Endodermal cell (in vitro differentiated cells): ENCODE data around the gene SERPINA12. TPM values are rescaled to one million over a fixed set of nuclear protein-coding genes. Genes with fewer than 3 reads are reported as not detected.

ENCODE experiments used
- DNase-seq: peaks from one replicate; pipeline ENCODE4 v3.0.0-alpha.2; 2017
- H3K27ac ChIP-seq: 2 replicates; pipeline ENCODE4 v1.5.1; 2013; ENCODE audit warnings: mild to moderate bottlenecking, low read depth, low read length, moderate library complexity
- H3K27me3 ChIP-seq: 2 replicates; pipeline ENCODE4 v1.6.1; 2013; ENCODE audit warnings: mild to moderate bottlenecking, low read length, moderate library complexity; ENCODE audit not compliant: insufficient read depth, control insufficient read depth, poor library complexity, severe bottlenecking
- H3K36me3 ChIP-seq: 2 replicates; pipeline ENCODE4 v1.7.0; 2013; ENCODE audit warnings: mild to moderate bottlenecking, low read length, moderate library complexity; ENCODE audit not compliant: control insufficient read depth, insufficient read depth
- H3K4me1 ChIP-seq: one replicate; pipeline ENCODE4 v1.7.0; 2013; ENCODE audit warnings: low read length; ENCODE audit not compliant: control insufficient read depth, insufficient read depth
- H3K4me3 ChIP-seq: 2 replicates; pipeline ENCODE4 v1.5.1; 2013; ENCODE audit warnings: mild to moderate bottlenecking, low read length, moderate library complexity
- H3K9ac ChIP-seq: 2 replicates; pipeline ENCODE4 v1.6.1; 2013; ENCODE audit warnings: mild to moderate bottlenecking, low read length, moderate library complexity; ENCODE audit not compliant: poor library complexity, severe bottlenecking; ENCODE audit errors: extremely low read depth
- H3K9me3 ChIP-seq: 2 replicates; pipeline ENCODE4 v1.6.1; 2013; ENCODE audit warnings: mild to moderate bottlenecking, low read length, moderate library complexity; ENCODE audit not compliant: control insufficient read depth
- H3K27ac Mint-ChIP-seq: 2 replicates; pipeline ENCODE4 v1.8.0; 2020; ENCODE audit warnings: mixed read lengths
- H3K27me3 Mint-ChIP-seq: 2 replicates; pipeline ENCODE4 v1.8.0; 2021; ENCODE audit warnings: mild to moderate bottlenecking, mixed read lengths; ENCODE audit not compliant: insufficient read depth
- H3K36me3 Mint-ChIP-seq: 2 replicates; pipeline ENCODE4 v1.8.0; 2020; ENCODE audit warnings: low read depth, mixed read lengths
- H3K4me1 Mint-ChIP-seq: 2 replicates; pipeline ENCODE4 v1.8.0; 2020; ENCODE audit warnings: mixed read lengths
- H3K4me3 Mint-ChIP-seq: 2 replicates; pipeline ENCODE4 v1.8.0; 2020; ENCODE audit warnings: mild to moderate bottlenecking, moderate library complexity, mixed read lengths
- H3K9me3 Mint-ChIP-seq: 2 replicates; pipeline ENCODE4 v1.8.0; 2020; ENCODE audit warnings: mild to moderate bottlenecking, mixed read lengths
- WGBS, 2 experiments: methylation state at CpG; one replicate each; pipeline versions ENCODE4 v1.1.5 to v1.1.7; 2013; ENCODE audit warnings: missing lambda C conversion rate in 2 of 2, mixed read lengths in 1 of 2; ENCODE audit not compliant: insufficient coverage in 1 of 2, insufficient read length in 1 of 2; 5-methylcytosine and 5-hydroxymethylcytosine counted together
- total RNA-seq, 2 donors: library from RNA; stranded (reverse); fragmentation: NEBNext Ultra II Directional in 1 of 2; extraction: Animal tissue kit (Norgen Biotek cat#: 25700) in 1 of 2; gene quantifications; 2 replicates in 1 of 2; 3 replicates in 1 of 2; pipeline ENCODE4 v1.2.1, GENCODE V29; 2021
- TF ChIP-seq, protein P1 (sequence below): fragments of 200-600 bp; sonication (generic); conservative IDR thresholded peaks from 2 replicates; pipeline ENCODE4 v1.5.0; 2021; ENCODE audit warnings: antibody characterized with exemption, mild to moderate bottlenecking

Gene SERPINA12
- total RNA-seq, 2 donors from 2014 or later: not detected

DNA sequence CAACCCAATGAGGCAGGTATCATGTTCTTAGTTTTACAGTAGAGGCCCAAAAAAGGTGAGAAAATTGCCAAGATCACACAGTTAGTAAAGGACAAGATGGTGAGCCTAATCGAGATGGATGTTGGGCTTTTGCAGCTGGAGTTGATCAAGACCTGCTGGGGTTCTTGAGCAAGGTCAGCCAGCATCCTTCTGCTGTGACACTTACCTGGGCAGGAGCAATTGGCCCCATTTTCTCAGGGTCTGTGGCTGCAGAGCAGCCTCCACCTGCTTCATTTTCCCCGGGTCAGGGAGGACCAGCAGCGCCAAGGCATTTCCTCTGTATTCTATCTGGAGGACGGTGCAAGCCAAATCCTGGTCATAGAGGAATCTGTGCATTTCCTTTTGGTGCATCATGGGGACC, 63.1 kb downstream of the SERPINA12 start:
- Histone ChIP-seq H3K4me3 (no peak overlapping the region), H3K36me3 (no peaks in the 10 kb centered on the region), H3K9ac (no peak overlapping the region), H3K27me3 (no peaks in the 10 kb centered on the region), H3K27ac (no peak overlapping the region), H3K9me3 (no peaks in the 10 kb centered on the region), H3K4me1 (no peaks in the 10 kb centered on the region)
- H3K36me3 Mint-ChIP-seq: no peaks in the 10 kb centered on the region
- no peaks in the 10 kb centered on the region for H3K9me3 Mint-ChIP-seq
- TF ChIP-seq, protein P1, sequence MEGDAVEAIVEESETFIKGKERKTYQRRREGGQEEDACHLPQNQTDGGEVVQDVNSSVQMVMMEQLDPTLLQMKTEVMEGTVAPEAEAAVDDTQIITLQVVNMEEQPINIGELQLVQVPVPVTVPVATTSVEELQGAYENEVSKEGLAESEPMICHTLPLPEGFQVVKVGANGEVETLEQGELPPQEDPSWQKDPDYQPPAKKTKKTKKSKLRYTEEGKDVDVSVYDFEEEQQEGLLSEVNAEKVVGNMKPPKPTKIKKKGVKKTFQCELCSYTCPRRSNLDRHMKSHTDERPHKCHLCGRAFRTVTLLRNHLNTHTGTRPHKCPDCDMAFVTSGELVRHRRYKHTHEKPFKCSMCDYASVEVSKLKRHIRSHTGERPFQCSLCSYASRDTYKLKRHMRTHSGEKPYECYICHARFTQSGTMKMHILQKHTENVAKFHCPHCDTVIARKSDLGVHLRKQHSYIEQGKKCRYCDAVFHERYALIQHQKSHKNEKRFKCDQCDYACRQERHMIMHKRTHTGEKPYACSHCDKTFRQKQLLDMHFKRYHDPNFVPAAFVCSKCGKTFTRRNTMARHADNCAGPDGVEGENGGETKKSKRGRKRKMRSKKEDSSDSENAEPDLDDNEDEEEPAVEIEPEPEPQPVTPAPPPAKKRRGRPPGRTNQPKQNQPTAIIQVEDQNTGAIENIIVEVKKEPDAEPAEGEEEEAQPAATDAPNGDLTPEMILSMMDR: no peak
- H3K4me3 Mint-ChIP-seq: no peak overlapping the region
- no peak for DNase-seq
- H3K27ac Mint-ChIP-seq: no peak overlapping the region
- whole genome bisulfite sequencing, 2 experiments: 71 to 78% methylated on average over 3 to 4 of the region's 4 CpGs
- H3K27me3 Mint-ChIP-seq: peaks cover 4% of the 10 kb centered on the region
- peaks cover 3% of the 10 kb centered on the region for H3K4me1 Mint-ChIP-seq

DNA sequence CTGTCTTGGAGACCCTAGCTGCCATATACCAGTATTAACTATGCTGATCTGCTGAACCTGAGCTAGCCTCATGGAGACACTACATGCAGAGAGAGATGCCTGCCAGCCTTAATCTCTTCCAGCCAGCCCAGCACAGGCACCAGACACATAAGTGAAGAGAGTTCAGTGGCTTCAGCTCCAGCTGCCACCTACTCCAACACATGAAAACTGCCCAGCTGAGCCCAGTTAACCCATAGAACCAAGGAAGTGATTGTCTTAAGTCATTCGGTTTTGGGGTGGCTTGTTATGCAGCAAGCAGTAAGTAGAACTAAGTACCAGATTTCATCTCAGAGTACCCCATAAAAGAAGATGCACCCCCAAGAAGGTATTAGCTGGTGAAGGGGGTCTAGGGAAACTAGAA, 64.3 kb downstream of the SERPINA12 start:
- H3K4me1 Mint-ChIP-seq: no peaks in the 10 kb centered on the region
- Histone ChIP-seq H3K27ac (no peak overlapping the region), H3K4me1 (no peaks in the 10 kb centered on the region), H3K4me3 (no peak overlapping the region), H3K9ac (no peak overlapping the region), H3K27me3 (no peaks in the 10 kb centered on the region), H3K36me3 (no peaks in the 10 kb centered on the region), H3K9me3 (no peaks in the 10 kb centered on the region)
- 86 to 100% methylated on average over 1 of the region's 1 CpG for WGBS, 2 experiments
- no peaks in the 10 kb centered on the region for H3K9me3 Mint-ChIP-seq
- TF ChIP-seq, protein P1: no peak
- peaks cover 2% of the 10 kb centered on the region for H3K27me3 Mint-ChIP-seq
- H3K4me3 Mint-ChIP-seq: no peak overlapping the region
- H3K36me3 Mint-ChIP-seq: no peaks in the 10 kb centered on the region
- H3K27ac Mint-ChIP-seq: no peak overlapping the region
- DNase-seq: no peak

DNA sequence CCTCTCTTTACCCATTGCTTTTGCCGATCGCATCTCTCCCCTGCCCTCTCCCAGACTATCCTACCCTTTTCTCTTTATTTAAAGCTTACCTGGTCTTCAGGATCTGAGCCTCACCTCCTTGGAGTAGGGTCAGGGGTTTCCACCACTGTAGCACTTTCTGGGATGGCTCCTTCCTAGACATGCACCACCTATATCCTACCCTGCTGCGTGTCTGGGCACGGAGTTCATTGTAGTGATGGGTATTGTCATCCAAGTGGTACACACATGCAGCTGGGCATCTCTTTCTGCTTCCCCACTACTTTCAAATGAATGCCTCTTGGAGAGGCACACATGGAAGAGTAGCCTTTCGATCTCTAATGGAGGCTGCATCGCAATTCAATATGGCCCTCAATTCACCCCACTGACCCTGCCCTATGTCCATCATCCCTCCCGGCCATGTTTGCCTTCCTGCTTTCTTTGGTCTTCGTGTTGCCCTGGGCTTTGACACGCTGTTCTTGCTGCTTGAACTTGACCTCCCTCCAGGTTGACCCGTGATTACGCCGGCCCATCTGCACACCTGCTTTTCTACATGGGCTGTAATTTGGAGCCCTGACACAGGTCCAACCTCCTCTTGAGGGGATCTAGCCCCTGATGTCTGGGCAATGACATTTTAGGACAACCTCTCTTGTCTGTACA, 67.6 kb downstream of the SERPINA12 start:
- Histone ChIP-seq H3K9me3 (no peaks in the 10 kb centered on the region), H3K36me3 (no peaks in the 10 kb centered on the region), H3K4me1 (no peaks in the 10 kb centered on the region), H3K9ac (no peak overlapping the region), H3K27me3 (no peaks in the 10 kb centered on the region), H3K4me3 (no peak overlapping the region), H3K27ac (no peak overlapping the region)
- Mint-ChIP-seq H3K27ac (no peak overlapping the region), H3K36me3 (no peaks in the 10 kb centered on the region), H3K4me3 (no peak overlapping the region), H3K4me1 (no peaks in the 10 kb centered on the region), H3K27me3 (no peaks in the 10 kb centered on the region), H3K9me3 (peaks cover 3% of the 10 kb centered on the region)
- no peak for DNase-seq
- TF ChIP-seq, protein P1: no peak
- WGBS, 2 experiments: 90 to 99% methylated on average over 10 to 12 of the region's 12 CpGs
